NCI-H128 (cell line): Measurements from ENCODE around the gene EGFL8.
"Not testable (repeated sequence)": the region's sequence is repeated elsewhere in the genome, so short reads cannot be mapped to it uniquely, and the experiment has no call there.

Source experiments
- DNase-seq: peaks from one replicate; lab custom pipeline; 2025; ENCODE audit not compliant: unreplicated experiment; lab: John Stamatoyannopoulos, UW

The EGFL8 gene

DNA sequence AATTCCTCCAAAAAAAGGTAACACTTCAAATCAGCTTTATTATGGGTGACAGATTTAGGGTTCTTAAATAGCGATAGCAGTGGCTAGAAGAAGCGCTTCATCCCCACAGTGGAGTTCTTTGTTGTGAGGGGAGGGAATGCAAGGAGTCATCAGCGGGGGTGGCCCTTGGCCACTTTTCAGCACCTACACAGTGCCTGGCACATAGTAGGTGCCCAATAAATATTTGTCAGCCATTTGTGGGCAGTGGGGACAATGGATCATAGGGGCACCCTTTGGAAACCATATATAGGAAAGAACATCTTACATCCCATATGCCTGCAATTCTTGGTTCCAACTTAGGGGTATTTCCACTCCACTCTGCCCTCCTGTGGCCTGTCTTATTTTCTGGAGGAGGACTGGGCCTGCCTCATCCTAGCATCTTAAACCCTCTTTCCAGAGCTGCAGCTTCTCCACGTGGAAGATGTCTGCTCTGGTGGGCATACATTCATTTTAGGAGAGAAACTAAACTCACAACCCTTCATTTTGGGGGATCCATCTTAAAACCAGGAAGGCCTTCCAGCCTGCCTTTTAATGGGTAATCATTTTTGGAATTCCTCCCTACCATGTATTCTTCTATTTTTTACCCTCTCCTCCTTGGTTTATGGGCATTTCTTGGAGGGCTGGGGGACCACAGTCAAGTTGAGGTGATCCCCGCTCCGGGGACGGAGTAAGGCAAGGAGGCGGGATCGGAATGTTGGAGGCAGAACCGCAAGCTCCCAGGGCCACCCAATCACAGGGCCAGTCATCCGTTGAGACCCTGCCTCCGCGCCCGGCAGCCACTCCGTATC lies 30.6 kb downstream of the EGFL8 start:
- no peak for DNase-seq

DNA sequence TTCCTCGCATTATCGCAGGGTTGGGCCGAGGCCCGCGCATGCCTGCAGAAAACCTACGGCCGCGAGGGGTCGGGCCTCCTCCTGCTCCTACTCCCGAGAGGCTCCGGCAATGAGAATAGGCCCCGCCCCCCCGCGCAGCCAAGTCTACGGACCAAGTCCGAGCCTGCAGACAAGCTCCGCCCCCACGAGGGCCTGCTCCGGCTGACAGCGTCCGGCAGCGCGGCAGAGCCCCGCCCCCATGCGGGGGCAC lies 31.2 kb downstream of the EGFL8 start:
- peak; percentile 100 for DNase-seq

GRCh38 chr6:32195902-32196681 lies 31.7 kb downstream of the EGFL8 start:
- peak; percentile 60 for DNase-seq

DNA sequence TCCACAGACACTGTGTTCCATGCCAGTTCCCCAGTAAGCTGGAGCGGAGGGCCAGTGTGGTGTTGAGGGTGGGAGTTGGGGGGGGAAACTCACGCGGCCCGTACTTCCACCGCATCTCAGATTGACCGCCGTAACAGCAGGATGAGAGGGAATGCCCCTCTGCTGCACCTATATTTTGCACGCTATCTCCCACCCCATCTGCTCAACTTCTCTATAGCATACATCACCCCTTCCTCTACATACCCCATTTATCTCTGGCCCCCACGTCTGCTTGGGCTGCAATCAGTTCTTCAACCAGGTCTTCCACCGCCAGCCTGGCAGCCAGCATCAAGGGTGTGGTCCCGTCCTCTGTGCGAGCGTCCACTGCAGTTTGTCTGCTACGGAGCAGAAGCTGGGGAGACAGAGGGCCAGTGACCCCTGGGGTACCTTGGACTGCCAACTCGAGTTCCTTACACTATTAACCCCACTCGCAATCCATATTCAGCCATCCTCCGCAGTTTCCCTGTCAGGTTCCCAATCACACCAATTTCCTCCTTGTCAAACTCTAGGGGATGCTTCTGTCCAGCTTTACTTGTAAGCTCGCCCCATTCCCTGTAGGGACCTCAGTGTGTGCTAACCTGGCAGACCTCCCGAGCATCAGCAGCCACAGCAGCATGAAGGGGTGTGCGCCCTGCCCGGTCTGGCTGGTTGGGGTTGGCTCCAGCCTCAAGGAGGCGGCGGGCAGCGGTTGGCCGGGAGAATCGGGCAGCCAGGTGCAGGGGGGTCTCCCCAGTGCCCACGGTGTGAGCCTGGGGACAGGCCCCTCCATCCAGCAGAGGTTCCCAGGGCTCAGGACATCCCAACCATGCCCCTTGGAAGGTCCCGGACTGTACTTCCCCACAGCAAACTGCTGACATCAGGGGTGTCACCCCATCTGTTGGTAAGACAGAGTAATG lies 32.6 kb downstream of the EGFL8 start:
- DNase-seq: no peak

DNA sequence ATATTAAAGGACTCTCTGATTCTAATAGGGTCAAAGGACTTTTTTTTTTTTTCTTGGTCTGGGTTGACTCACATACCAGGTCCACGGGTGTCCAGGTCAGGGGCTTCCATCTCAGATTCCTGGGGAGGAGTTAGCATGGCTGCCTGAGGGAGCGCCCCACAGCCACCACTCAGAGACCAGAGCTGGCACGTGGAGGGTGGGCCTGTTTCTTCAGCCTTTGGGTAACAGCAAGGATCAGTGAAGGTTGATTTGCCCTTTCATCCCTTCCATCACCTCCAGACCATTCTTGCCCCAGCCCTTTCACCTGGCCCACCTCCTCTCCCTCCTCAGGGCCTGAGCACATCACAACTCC lies 33.9 kb downstream of the EGFL8 start:
- DNase-seq: no peak

DNA sequence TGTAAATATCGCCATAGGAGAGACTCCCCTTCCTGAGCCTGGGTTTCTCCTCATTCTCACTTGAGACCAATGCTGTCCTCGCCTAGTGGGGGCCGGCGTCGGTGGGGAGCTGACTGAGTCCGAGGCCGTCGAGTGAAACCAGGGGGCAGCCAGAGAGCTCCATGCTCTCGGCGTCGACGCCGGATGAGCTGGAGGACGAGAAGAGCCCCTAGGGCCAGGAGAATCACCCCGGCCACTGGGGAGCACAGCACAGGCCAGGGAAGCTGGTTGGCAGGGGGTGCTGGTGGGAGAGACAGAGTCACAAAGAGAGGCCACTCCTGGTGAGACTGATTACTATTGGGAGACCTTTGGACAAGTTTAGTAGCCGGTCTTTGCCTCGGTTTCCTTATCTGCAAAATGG lies 34.5 kb downstream of the EGFL8 start:
- no peak for DNase-seq

DNA sequence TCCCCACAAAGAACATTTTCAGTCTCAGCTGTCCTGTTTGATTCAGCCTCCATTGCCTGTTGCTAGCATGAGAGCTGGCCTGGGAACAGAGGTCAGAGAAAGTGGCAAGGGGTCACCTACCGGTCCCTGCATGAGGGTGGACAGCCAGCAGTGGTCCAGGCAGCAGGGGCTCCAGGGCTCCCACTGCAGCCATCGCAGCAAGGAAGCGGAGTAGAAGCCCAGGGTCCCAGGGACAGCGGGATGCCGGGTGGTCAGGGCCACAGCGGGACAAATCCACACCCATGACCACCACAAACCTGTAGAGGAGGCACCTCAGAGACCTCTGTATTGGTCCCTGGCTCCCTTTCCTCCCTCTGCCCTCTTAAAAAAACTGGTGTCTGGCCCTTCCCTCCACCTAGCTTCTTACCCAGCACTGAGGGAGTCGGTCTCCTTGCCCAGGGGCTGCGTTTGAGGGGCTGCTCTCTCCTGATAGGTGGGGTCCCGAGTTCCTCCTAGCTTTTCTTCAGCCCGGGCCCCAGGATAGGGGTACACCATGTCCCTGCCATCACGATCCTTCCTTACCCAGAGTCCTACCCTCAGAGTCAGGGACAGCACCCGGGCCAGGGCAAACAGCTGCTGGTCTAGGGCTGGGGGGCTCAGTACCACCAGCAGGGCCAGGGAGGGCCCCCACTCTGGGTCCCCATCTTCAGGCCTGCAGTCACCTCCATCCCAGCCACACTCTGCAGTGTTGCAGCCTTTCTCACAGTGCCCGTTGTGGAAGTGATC lies 36.5 kb downstream of the EGFL8 start:
- no peak for DNase-seq

GRCh38 chr6:32202186-32202585 lies 37.8 kb downstream of the EGFL8 start:
- no peak for DNase-seq

GRCh38 chr6:32203426-32204267 lies 39.3 kb downstream of the EGFL8 start:
- no peak for DNase-seq

GRCh38 chr6:32204268-32204715 lies 39.9 kb downstream of the EGFL8 start:
- no peak for DNase-seq

DNA sequence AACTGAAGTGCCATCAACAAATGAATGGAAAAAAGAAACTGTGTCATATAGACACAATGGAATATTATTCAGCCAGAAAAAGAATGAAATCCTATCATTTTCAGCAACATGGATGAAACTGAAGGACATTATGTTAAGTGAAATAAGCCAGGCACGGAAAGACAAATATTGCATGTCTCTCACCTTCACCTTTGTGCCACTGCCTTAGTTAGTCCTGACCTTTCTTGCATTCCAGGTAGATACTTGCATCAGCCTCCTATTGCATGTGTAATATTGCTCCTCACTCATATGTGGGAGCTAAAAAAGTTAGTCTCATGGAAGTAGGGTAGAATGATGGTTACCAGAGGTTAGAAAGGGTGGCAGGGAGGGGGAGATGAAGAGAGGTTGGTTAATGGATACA lies 44.6 kb downstream of the EGFL8 start:
- DNase-seq: no peak

- DNase-seq: no peak
These were observed 45.8 kb downstream of the EGFL8 start for GRCh38 chr6:32210191-32210601.

DNA sequence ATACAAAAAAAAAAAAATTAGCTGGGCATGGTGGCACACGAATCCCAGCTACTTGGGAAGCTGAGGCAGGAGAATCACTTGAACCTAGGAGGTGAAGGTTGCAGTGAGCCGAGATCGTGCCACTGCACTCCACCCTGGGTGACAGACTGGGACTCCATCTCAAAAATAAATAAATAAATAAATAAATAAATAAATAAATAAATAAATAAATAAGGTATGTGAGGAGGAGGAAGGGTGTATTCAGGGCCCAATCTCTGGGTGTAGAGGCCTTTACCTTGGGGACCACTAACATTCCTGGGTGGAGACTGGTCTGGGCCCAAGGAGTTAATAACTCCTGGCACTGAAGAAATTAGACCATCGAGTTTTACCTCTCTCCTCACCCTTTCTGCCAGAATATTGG lies 47.0 kb downstream of the EGFL8 start:
- DNase-seq: not testable (repeated sequence)

GRCh38 chr6:32212076-32212760 lies 47.8 kb downstream of the EGFL8 start:
- DNase-seq: no peak

DNA sequence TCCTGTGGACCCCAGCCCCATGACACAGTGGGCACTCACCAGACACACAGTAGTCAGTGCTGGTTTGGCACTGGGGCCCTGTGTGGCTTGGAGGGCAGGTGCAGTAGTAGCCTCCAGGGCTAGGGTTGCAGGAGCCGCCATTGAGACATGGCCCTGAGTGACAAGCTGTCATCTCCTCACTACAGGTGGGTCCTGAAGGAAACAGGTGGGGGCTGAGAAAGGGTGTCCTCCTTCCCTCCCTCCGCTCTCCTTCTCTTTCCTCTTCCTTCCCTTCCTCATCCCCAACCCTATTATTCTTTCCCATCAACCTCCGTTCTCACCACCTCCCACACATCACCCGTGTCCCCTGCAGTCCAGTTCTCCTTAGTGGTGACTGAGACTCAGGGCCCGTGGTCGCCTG lies 49.3 kb downstream of the EGFL8 start:
- DNase-seq: no peak

DNA sequence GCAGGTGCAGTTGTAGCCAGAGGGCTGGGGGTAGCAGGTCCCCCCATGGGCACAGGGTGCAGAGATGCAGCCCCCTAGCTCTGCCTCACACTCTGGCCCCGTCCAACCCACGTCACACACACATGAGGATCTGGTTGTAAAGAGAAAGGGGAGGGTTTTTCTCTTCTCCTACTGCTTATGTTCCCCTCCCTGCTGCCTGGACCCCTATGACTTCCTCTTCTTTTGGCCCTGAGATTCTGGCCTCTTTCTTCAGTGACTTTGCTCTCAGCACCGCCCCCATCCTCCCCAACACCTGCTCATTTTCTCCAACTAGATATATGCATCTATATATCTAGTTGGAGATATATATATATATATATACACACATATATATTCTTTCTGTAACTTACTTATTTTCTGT lies 49.7 kb downstream of the EGFL8 start:
- DNase-seq: no peak

- no peak for DNase-seq
These were observed 51.2 kb downstream of the EGFL8 start for GRCh38 chr6:32215617-32216016.

- DNase-seq: no peak
These were observed 51.9 kb downstream of the EGFL8 start for GRCh38 chr6:32216285-32216684.

DNA sequence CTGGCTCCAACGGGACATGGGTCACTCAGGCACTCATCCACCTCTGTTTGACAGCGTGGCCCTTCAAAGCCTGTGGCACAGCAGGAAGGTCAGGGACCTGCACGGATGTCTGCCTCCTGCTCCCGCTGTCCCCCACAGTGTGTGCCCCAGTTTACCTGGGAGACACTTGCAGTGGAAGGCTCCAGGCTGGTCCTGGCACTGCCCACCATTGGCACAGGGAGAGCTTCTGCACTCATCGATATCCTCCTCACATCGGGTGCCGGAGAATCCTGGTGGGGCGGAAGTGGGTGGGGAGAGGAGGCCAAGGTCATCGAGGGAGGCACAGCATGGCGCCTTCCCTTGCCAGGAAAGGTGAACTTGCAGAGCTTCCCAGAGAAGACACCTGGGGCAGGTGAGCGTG lies 52.6 kb downstream of the EGFL8 start:
- DNase-seq: no peak
